Neuronal stem cell (in vitro differentiated cells): ENCODE results near the gene PCYT2.

Experiments used
- DNase-seq: peaks from one replicate; pipeline ENCODE4 v3.0.0-alpha.2; 2013; ENCODE audit warnings: low spot score
- H2AFZ ChIP-seq: one replicate; pipeline ENCODE4 v1.6.1; 2013; ENCODE audit warnings: mild to moderate bottlenecking, low read length, inconsistent platforms
- H2AK5ac ChIP-seq: 2 replicates; pipeline ENCODE4 v1.6.1; 2013; ENCODE audit warnings: low read depth, mild to moderate bottlenecking, inconsistent platforms, low read length, moderate library complexity, mixed read lengths
- H2BK120ac ChIP-seq: 2 replicates; pipeline ENCODE4 v1.6.1; 2013; ENCODE audit warnings: low read depth, mild to moderate bottlenecking, inconsistent platforms, low read length, moderate library complexity, mixed read lengths
- H2BK12ac ChIP-seq: one replicate; pipeline ENCODE4 v1.6.1; 2013; ENCODE audit warnings: low read length, inconsistent platforms
- H2BK15ac ChIP-seq: 2 replicates; pipeline ENCODE4 v1.6.1; 2013; ENCODE audit warnings: mild to moderate bottlenecking, low read length, inconsistent platforms, mixed read lengths
- H2BK5ac ChIP-seq: one replicate; pipeline ENCODE4 v1.6.1; 2013; ENCODE audit warnings: inconsistent platforms, mild to moderate bottlenecking, low read length, moderate library complexity
- H3K14ac ChIP-seq: one replicate; pipeline ENCODE4 v1.6.1; 2013; ENCODE audit warnings: low read length, inconsistent platforms
- H3K18ac ChIP-seq: 2 replicates; pipeline ENCODE4 v1.6.1; 2013; ENCODE audit warnings: low read length, inconsistent platforms
- H3K23ac ChIP-seq: 2 replicates; pipeline ENCODE4 v1.6.1; 2013; ENCODE audit warnings: low read depth, mild to moderate bottlenecking, mixed read lengths, low read length, inconsistent platforms; ENCODE audit not compliant: poor library complexity
- H3K27ac ChIP-seq: replicated peaks from 3 replicates; pipeline ENCODE4 v1.5.1; 2013; ENCODE audit warnings: low read length, inconsistent platforms
- H3K27me3 ChIP-seq, 3 experiments: 2 replicates each; pipeline ENCODE4 v1.6.1; 2013; ENCODE audit warnings: low read length in 3 of 3, mild to moderate bottlenecking in 2 of 3, inconsistent platforms in 1 of 3, low read depth in 1 of 3, mixed read lengths in 1 of 3, moderate library complexity in 1 of 3; ENCODE audit not compliant: control insufficient read depth in 3 of 3, insufficient read depth in 3 of 3
- H3K36me3 ChIP-seq, 2 donors: replicated peaks in 1 of 2; 2 replicates each; pipeline ENCODE4 v1.6.1; 2013; ENCODE audit warnings: low read length in 2 of 2; ENCODE audit not compliant: control insufficient read depth in 2 of 2, insufficient read depth in 2 of 2
- H3K4ac ChIP-seq: 2 replicates; pipeline ENCODE4 v1.6.1; 2013; ENCODE audit warnings: inconsistent platforms, mild to moderate bottlenecking, low read length, moderate library complexity
- H3K4me1 ChIP-seq, 2 donors: 1 replicate in 1 of 2; 2 replicates in 1 of 2; pipeline ENCODE4 v1.6.1; 2013; ENCODE audit warnings: low read length in 2 of 2, low read depth in 1 of 2; ENCODE audit not compliant: control insufficient read depth in 2 of 2, insufficient read depth in 1 of 2
- H3K4me2 ChIP-seq: one replicate; pipeline ENCODE4 v1.6.1; 2013; ENCODE audit warnings: mild to moderate bottlenecking, low read length, inconsistent platforms; ENCODE audit not compliant: insufficient read depth, poor library complexity, severe bottlenecking
- H3K4me3 ChIP-seq, 2 donors: 2 replicates each; pipeline ENCODE4 v1.5.1; 2013; ENCODE audit warnings: low read length in 2 of 2, mild to moderate bottlenecking in 2 of 2, inconsistent platforms in 1 of 2, moderate library complexity in 1 of 2
- H3K79me1 ChIP-seq: one replicate; pipeline ENCODE4 v1.6.1; 2013; ENCODE audit warnings: low read depth, mild to moderate bottlenecking, inconsistent platforms, low read length, moderate library complexity
- H3K9ac ChIP-seq: one replicate; pipeline ENCODE4 v1.6.1; 2013; ENCODE audit warnings: mild to moderate bottlenecking, low read depth, low read length, inconsistent platforms; ENCODE audit not compliant: poor library complexity
- H3K9me3 ChIP-seq, 2 donors: replicated peaks in 1 of 2; 2 replicates each; pipeline versions ENCODE3 to v1.6.1; 2013; ENCODE audit warnings: low read length in 2 of 2, mild to moderate bottlenecking in 2 of 2, inconsistent platforms in 1 of 2, low read depth in 1 of 2, mixed read lengths in 1 of 2, moderate library complexity in 1 of 2; ENCODE audit not compliant: control insufficient read depth in 2 of 2, insufficient read depth in 1 of 2
- H4K8ac ChIP-seq: one replicate; pipeline ENCODE4 v1.6.1; 2013; ENCODE audit warnings: low read depth, mild to moderate bottlenecking, inconsistent platforms, low read length, moderate library complexity
- H4K91ac ChIP-seq: one replicate; pipeline ENCODE4 v1.6.1; 2013; ENCODE audit warnings: low read length, low read depth, mild to moderate bottlenecking, inconsistent platforms; ENCODE audit not compliant: poor library complexity
- WGBS, 2 donors: extraction: QIAGEN DNeasy Blood & Tissue Kit; methylation state at CpG; one replicate each; pipeline ENCODE4 v1.1.7; 2013; ENCODE audit warnings: missing lambda C conversion rate in 2 of 2, mixed read lengths in 1 of 2; ENCODE audit not compliant: insufficient read length in 2 of 2, insufficient replicate concordance in 1 of 2; ENCODE audit errors: extremely low coverage in 2 of 2; 5-methylcytosine and 5-hydroxymethylcytosine counted together

The PCYT2 gene

DNA sequence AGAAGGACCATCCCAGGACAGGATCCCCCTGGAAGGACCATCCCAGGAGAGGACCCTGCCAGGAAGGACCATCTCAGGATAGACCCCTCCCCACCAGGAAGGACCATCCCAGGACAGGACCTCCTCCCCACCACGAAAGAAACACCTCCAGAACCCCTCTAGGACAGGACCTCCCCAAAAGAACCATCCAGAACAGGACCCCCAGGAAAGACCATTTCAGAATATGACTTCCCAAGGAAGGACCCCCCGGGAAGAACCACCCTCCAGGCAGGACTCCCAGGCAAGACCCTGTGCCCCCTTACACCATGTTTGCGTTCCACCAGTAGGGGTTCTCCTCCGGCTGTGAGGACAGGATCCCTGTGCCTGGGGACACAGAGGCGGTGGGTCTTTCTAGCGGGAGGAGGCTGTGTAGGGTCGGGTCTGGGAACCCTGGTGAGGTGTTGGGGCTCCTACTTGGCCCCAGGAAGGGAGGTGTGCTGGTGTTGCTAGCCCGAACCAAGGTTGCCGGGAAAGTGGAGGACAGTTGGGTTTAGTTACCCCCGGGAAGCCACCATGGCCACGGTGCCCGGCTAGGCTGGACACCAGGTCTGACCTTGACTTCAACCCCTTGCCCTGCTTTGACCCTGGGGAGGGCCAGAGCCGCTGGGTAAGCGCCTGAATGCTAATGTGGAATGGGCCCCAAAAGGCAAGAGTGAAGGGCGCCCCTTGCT is 47.6 kb upstream of the PCYT2 start:
- peak overlapping the region; percentile 94 for H2BK120ac ChIP-seq
- H3K4me3 ChIP-seq = no peak overlapping the region
- peaks cover 2 to 4% of the 10 kb centered on the region in 2 donors for H3K4me1 ChIP-seq
- H3K27ac ChIP-seq = no peak overlapping the region
- H2BK15ac ChIP-seq = peak overlapping the region; percentile 19
- no peak overlapping the region for H4K8ac ChIP-seq
- H2AFZ ChIP-seq = no peak overlapping the region
- H3K79me1 ChIP-seq = peaks cover 1% of the 10 kb centered on the region
- H2BK12ac ChIP-seq = no peak overlapping the region
- no peak overlapping the region for H2BK5ac ChIP-seq
- no peak overlapping the region for H3K4ac ChIP-seq
- H3K9ac ChIP-seq = no peak overlapping the region
- H4K91ac ChIP-seq = no peak overlapping the region
- H3K18ac ChIP-seq = peak overlapping the region; percentile 89
- WGBS, 2 donors = no CpG with 5 or more reads among the region's 15 CpGs
- peaks cover 31 to 75% (median 61%) of the 10 kb centered on the region in 3 experiments for H3K27me3 ChIP-seq
- H3K9me3 ChIP-seq = no peaks in the 10 kb centered on the region
- H3K4me2 ChIP-seq = peak overlapping the region; percentile 49
- peak overlapping the region; percentile 96 for H3K14ac ChIP-seq
- peak overlapping the region; percentile 97 for H2AK5ac ChIP-seq
- H3K23ac ChIP-seq = peak overlapping the region; percentile 98
- H3K36me3 ChIP-seq = no peaks in the 10 kb centered on the region
- DNase-seq = no peak

DNA sequence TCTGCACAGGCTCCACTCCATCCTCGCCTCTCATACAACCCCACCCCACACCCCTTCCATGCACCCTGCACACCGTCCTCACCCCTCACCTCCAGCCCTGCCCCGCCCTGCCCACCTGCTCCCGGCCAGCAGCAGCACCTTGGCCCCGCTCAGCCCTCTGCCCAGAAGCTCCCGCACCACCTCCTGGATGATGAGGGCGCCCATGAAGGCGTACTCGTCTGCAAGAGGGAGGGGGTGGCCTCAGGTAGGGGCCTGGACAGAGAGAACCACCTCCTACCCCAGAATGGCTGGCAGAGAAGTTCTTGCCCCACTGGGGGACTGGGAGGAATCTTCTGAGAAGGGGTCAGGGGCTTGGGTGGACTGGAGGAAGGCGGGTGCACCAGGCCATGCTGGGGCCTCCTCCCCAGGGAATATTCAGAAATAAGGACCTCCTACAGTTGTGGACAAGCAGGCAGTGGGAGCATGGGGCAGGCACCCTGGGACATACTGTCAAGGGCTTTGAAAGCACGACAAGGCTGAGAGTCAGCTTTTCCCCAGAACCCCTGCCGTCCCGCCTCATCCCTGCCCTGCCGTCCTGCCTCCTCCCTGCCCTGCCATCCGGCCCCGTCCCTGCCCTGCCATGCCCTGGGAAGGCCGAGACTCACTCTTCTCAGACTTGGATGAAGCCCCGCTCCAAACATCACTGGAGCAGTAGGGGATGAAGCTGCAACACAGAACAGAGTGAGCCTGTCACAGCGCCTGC is 46.7 kb upstream of the PCYT2 start:
- H2BK12ac ChIP-seq = peak overlapping the region; percentile 98
- H3K9ac ChIP-seq = no peak overlapping the region
- H3K27ac ChIP-seq = no peak overlapping the region
- no peaks in the 10 kb centered on the region for H3K9me3 ChIP-seq
- no peak overlapping the region for H3K18ac ChIP-seq
- WGBS, 2 donors = no CpG with 5 or more reads among the region's 19 CpGs
- H3K36me3 ChIP-seq = no peaks in the 10 kb centered on the region
- no peak overlapping the region for H4K91ac ChIP-seq
- DNase-seq = no peak
- no peak overlapping the region for H3K4me3 ChIP-seq
- H3K23ac ChIP-seq = no peak overlapping the region
- no peak overlapping the region for H4K8ac ChIP-seq
- peak overlapping the region; percentile 75 for H2AK5ac ChIP-seq
- no peak overlapping the region for H2BK5ac ChIP-seq
- no peak overlapping the region for H2BK120ac ChIP-seq
- H3K14ac ChIP-seq = no peak overlapping the region
- H2AFZ ChIP-seq = no peak overlapping the region
- H3K4me2 ChIP-seq = no peak overlapping the region
- H2BK15ac ChIP-seq = peak overlapping the region; percentile 17
- H3K4ac ChIP-seq = no peak overlapping the region
- peaks cover 28 to 66% (median 54%) of the 10 kb centered on the region in 3 experiments for H3K27me3 ChIP-seq
- peaks cover 2 to 4% of the 10 kb centered on the region in 2 donors for H3K4me1 ChIP-seq
- H3K79me1 ChIP-seq = peaks cover 1% of the 10 kb centered on the region

DNA sequence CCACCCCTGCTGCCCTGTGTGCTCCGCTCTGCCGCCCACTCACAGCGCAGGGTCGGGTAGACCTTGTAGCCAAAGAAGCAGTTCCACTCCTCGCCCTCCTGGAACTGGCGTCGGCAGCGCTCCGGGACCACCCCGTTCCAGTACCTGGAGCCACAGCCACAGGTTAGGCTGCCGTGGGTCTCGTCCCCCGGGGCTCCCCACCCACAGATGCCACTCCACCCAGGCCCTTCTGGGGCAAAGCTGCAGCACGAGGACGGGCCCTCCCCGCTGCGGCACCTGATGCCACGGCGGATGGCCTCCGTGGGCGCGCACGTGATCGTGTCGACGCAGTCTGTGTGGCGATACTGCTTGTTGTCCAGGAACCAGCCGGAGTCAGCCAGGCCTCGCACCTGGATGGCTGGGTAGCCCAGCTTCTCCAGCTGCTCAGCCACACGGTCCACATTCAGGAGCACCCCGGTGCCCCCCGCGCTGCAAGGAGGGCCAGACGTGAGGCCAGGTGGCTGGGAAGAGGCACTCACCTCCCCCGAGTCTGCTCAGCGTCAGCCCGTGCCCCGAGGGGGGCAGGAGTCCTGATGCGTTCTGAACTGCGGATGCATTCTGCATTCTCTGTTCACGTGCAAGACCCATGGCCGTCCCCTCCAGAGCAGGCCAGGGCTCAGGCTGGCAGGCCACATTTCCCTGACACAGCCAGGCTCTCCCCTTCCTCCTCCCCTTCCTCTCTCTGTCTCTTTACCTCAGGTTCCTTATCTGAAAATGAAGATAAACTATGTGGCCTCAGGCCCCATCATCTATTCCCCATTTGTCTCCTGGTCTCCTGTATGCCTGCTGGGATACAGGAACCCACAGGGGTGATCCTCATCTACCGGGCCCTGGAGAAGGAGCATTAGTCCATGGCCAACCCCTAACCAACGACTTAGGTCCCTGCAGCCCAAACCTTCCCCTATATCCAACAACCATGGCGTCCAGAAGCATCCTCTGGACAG is 45.7 kb upstream of the PCYT2 start:
- peak overlapping the region; percentile 68 for H2AK5ac ChIP-seq

More for the DNA sequence above, 45.7 kb upstream of the PCYT2 start:
- Histone ChIP-seq H3K36me3 (no peaks in the 10 kb centered on the region), H2BK12ac (peak overlapping the region; percentile 94), H3K9me3 (no peaks in the 10 kb centered on the region), H3K4ac (no peak overlapping the region), H2AFZ (peak overlapping the region; percentile 35), H4K91ac (no peak overlapping the region), H3K27ac (no peak overlapping the region), H3K27me3 (peaks cover 21 to 57% (median 45%) of the 10 kb centered on the region in 3 experiments), H2BK120ac (no peak overlapping the region), H3K79me1 (no peaks in the 10 kb centered on the region), H3K18ac (peak overlapping the region; percentile 71), H2BK5ac (peak overlapping the region; percentile 82), H3K14ac (no peak overlapping the region), H2BK15ac (peak overlapping the region; percentile 55), H3K4me3 (no peak overlapping the region), H3K4me1 (peaks cover 0 to 7% of the 10 kb centered on the region in 2 donors), H3K9ac (peak overlapping the region; percentile 80), H3K4me2 (no peak overlapping the region), H4K8ac (no peak overlapping the region), H3K23ac (peak overlapping the region; percentile 85)
- WGBS, 2 donors = no CpG with 5 or more reads among the region's 45 CpGs
- no peak for DNase-seq
